ENCODE data around the gene YPEL2.
A peak's percentile ranks its signal among the peaks of the same experiment; 100 is the strongest.

YPEL2 gene

DNA sequence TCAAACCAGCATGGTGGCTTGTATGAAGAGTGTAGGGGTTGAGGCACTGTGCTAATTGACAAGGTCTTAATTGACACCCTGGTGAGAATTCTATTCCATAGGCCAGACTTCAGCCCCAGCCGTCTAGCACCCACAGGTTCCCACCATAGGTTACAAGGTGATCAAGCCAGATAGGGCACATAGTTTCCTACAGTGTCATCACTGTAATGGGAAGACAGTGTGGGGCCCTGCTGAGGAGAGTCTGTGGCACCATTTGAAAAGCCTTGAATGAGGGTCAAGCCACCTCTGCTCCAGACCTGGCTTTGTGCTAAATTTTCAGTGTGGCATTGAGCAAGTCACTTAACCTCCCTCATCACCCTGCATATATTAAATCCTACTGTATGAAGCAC is 36.2 kb downstream of the YPEL2 start:
- Histone ChIP-seq H3K36me3 (ENCODE audit: control insufficient read depth, insufficient read depth, low read length) (no peaks in the 10 kb centered on the region), H3K4me1 (peaks cover 74% of the 10 kb centered on the region), H3K27me3 (ENCODE audit: control insufficient read depth, insufficient read depth, low read length) (no peaks in the 10 kb centered on the region), H3K9ac (no peak overlapping the region), H3K79me2 (peaks cover 64% of the 10 kb centered on the region), H3K4me3 (ENCODE audit: low read depth, low read length) (peak overlapping the region; percentile 27), H2AFZ (no peak overlapping the region), H3K27ac (peak overlapping the region; percentile 76), H3K9me3 (ENCODE audit: control insufficient read depth, low read length) (no peaks in the 10 kb centered on the region), H3K4me2 (ENCODE audit: low read length) (peak overlapping the region; percentile 18)
- TF ChIP-seq, protein P1, sequence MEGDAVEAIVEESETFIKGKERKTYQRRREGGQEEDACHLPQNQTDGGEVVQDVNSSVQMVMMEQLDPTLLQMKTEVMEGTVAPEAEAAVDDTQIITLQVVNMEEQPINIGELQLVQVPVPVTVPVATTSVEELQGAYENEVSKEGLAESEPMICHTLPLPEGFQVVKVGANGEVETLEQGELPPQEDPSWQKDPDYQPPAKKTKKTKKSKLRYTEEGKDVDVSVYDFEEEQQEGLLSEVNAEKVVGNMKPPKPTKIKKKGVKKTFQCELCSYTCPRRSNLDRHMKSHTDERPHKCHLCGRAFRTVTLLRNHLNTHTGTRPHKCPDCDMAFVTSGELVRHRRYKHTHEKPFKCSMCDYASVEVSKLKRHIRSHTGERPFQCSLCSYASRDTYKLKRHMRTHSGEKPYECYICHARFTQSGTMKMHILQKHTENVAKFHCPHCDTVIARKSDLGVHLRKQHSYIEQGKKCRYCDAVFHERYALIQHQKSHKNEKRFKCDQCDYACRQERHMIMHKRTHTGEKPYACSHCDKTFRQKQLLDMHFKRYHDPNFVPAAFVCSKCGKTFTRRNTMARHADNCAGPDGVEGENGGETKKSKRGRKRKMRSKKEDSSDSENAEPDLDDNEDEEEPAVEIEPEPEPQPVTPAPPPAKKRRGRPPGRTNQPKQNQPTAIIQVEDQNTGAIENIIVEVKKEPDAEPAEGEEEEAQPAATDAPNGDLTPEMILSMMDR (IDR thresholded peaks at IDR 0.05), result no peak

DNA sequence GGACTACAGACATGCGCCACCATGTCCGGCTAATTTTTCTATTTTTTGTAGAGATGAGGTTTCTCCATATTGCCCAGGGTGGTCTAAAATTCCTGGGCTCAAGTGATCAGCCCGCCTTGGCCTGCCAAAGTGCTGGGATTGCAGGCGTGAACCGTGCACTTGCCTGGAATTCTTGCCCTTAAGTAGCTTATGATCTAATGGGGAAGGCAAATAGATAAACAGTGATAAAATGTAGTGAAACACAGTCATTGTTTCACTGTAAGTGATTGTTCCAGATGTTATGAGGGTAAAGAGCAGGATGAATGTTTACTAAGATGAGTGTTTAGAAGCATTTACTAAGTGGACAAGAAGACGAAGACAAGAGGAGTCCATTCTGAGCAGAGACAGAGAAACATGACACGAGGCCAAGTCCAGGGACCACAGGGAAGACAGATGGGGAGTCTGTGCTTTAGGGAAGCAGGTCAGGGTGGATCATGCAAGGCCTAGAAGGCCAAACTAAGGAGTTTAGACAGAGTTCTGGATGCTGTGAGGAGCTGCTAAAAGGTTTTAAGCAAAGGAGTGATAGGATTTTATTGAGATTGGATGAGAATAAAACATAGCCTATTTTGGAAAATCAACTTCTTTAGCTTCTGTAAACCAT is 36.9 kb downstream of the YPEL2 start:
- Histone ChIP-seq H3K36me3 (ENCODE audit: control insufficient read depth, insufficient read depth, low read length) (no peaks in the 10 kb centered on the region), H3K27ac (peak overlapping the region; percentile 76), H3K9me3 (ENCODE audit: control insufficient read depth, low read length) (no peaks in the 10 kb centered on the region), H3K79me2 (peaks cover 64% of the 10 kb centered on the region), H3K4me1 (peaks cover 79% of the 10 kb centered on the region), H3K4me2 (ENCODE audit: low read length) (no peak overlapping the region), H3K9ac (no peak overlapping the region), H3K4me3 (ENCODE audit: low read depth, low read length) (no peak overlapping the region), H2AFZ (no peak overlapping the region), H3K27me3 (ENCODE audit: control insufficient read depth, insufficient read depth, low read length) (no peaks in the 10 kb centered on the region)
- TF ChIP-seq, protein P1 (IDR thresholded peaks at IDR 0.05), result no peak

DNA sequence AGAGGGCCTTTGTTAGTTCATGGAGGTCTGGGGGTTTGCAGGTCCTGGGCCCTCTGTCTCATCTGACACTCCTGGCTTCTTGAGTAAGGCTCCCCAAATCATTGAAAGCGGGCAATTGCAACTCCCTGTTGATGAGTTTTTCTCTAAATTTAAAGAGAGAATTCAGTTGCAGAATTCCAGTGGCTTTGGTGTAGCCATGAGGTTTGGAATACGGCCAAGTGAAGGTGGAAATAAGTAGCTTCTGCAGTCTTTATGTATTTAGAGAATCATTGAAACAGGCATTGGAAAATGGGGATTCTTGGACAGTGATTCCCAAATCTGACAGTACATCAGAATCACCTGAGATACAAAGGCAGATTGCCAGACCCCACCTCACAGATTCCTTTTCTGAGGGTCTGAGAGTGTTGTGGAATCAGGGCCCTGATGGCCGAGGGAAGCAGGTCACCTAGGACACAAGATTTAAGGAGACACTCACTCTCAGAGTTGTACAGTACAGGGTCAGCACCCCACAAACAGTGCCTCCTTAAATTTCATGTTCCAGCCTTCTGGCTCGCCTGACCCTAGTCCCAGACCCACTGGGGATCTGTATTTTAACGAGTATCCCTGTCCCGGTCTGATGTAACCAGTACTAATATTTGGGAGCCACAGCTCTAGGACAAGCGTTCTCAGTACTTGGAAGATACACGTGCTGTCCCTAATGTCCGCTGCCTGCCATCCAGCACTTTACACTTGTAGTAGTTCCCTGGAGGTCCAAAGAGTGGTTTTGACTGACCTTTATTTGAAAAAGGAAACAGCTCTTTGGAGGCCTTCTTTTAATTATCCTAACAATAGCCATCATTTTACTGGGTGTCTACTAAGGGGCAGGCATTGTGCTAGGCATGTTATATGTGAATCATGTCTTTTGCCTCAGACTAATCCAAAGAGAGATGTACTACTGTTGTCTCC is 37.8 kb downstream of the YPEL2 start:
- TF ChIP-seq, protein P1 (IDR thresholded peaks at IDR 0.05), result no peak
- Histone ChIP-seq H3K27me3 (ENCODE audit: control insufficient read depth, insufficient read depth, low read length) (no peaks in the 10 kb centered on the region), H3K4me1 (peaks cover 89% of the 10 kb centered on the region), H2AFZ (no peak overlapping the region), H3K79me2 (peaks cover 59% of the 10 kb centered on the region), H3K4me3 (ENCODE audit: low read depth, low read length) (no peak overlapping the region), H3K9ac (no peak overlapping the region), H3K9me3 (ENCODE audit: control insufficient read depth, low read length) (no peaks in the 10 kb centered on the region), H3K4me2 (ENCODE audit: low read length) (no peak overlapping the region), H3K27ac (peak overlapping the region; percentile 76), H3K36me3 (ENCODE audit: control insufficient read depth, insufficient read depth, low read length) (no peaks in the 10 kb centered on the region)

DNA sequence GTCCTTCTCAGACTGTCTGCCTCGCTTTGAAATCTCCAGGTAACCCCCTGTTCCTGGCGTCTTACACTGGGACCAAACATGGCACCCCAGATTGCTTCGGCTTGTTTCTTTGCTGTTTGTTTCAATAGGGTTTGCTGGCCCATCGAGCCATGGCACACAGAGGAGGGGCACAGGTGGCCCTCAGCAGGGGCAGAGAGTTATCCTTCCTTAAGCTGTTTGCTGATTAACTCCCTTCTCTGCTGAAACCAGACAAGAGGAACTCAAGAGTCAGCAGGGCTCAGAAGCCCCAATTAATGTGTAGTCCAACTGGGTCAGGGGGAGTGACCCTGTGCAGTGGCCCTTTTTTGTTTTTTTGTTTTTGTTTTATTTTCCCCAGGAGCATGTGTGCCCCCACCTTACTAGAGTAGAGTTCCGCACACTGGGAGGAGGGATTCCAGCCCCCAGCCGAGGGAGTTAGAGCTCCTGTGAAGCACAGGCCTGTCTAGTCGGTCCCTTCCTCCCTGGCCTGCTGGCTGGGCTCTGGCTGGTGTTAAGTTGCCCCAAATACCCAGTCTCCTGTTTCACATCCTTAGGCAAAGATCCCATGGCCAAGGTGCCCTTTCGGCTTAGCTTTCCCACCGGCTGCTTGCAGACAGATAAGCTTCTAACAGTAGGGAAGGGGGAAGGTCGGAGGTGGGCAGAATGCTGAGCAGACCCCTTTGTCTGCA is 39.3 kb downstream of the YPEL2 start:
- H3K4me2 ChIP-seq (ENCODE audit: low read length), result peak overlapping the region; percentile 52
- H3K27me3 ChIP-seq (ENCODE audit: control insufficient read depth, insufficient read depth, low read length), result no peaks in the 10 kb centered on the region
- peak overlapping the region; percentile 75 for H3K27ac ChIP-seq
- H3K9ac ChIP-seq, result no peak overlapping the region
- H3K9me3 ChIP-seq (ENCODE audit: control insufficient read depth, low read length), result no peaks in the 10 kb centered on the region
- no peak overlapping the region for H3K4me3 ChIP-seq (ENCODE audit: low read depth, low read length)
- no peaks in the 10 kb centered on the region for H3K36me3 ChIP-seq (ENCODE audit: control insufficient read depth, insufficient read depth, low read length)
- no peak overlapping the region for H2AFZ ChIP-seq
- peaks cover 89% of the 10 kb centered on the region for H3K4me1 ChIP-seq
- H3K79me2 ChIP-seq, result peaks cover 61% of the 10 kb centered on the region
- TF ChIP-seq, protein P1 (IDR thresholded peaks at IDR 0.05), result no peak

All from parathyroid adenoma (tissue), 2 donors.